Measurements from ENCODE around the gene STEEP1.
A peak's percentile ranks its signal among the peaks of the same experiment; 100 is the strongest.

STEEP1 gene

DNA sequence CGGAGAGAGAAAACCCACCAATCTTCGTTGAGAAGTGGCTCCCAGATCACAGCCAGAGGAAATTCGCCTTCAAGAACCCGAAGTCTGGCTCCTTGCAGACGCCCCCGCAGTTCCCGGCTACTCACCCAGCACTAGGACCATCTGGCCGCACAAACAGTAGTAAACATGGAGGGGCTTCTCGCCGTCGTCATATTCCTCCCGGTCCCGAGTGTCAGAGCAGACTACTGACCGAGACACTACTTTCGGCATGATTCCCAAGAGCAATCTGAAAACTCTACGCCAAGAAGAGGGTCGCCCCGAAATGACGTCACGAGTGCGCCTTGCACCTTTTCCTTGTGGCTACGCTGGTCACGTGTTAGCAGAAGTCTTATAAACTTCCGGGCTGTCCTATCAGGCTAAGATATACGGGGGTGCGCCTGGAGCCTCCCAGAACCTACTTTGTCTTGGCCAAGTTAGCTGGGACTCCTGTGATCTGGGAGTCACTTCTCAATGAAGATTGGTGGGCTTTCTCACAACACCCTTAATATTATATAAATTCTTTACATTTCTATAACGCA is at the start of gene STEEP1:
Gene STEEP1 (minus strand): TSS at position 303 of the 557 bp plus-strand sequence. CDS start 54 bp downstream, at position 249.
- ATAC-seq (replicated peaks; ENCODE audit: extremely low read depth, poor library complexity, severe bottlenecking) (peak; percentile 96), DNase-seq (ENCODE audit: low spot score in 2 of 2) (peak; percentile 65 to 80)
- H3K9me3 Mint-ChIP-seq: no peaks in the 10 kb centered on the region
- peak within 1 kb of the TSS; percentile 91 for H3K4me3 Mint-ChIP-seq
- peak within 1 kb of the TSS; percentile 84 for H3K27ac Mint-ChIP-seq (ENCODE audit: low read depth)
- peaks cover 13% of the 10 kb centered on the region for H3K36me3 Mint-ChIP-seq (ENCODE audit: insufficient read depth)
- H3K4me1 Mint-ChIP-seq: peaks cover 19% of the 10 kb centered on the region
- H3K27me3 Mint-ChIP-seq: no peaks in the 10 kb centered on the region

DNA sequence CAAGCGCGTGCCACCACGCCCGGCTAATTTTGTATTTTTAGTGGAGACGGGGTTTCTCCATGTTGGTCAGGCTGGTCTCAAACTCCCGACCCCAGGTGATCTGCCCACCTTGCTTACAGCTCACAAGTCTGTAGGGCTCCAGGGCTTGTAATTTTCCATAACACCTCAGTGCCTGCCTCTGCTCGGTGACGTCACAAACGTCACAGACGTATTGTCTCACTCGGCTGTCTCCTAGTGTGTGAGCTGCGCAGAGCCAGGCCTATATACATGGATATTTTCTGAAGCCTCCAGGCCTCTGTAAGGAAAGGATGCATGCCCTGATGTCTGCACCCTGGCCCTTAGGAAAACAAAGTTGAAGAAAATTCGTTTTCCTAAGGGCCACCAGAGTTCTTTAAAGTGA is 49.6 kb upstream of the STEEP1 start:
- H3K4me1 Mint-ChIP-seq: peaks cover 12% of the 10 kb centered on the region
- no peaks in the 10 kb centered on the region for H3K9me3 Mint-ChIP-seq
- no peaks in the 10 kb centered on the region for H3K27me3 Mint-ChIP-seq
- H3K36me3 Mint-ChIP-seq (ENCODE audit: insufficient read depth): peaks cover 7% of the 10 kb centered on the region
- no peak overlapping the region for H3K4me3 Mint-ChIP-seq
- H3K27ac Mint-ChIP-seq (ENCODE audit: low read depth): no peak overlapping the region
- ATAC-seq (replicated peaks; ENCODE audit: extremely low read depth, poor library complexity, severe bottlenecking) (no peak), DNase-seq (ENCODE audit: low spot score in 2 of 2) (no peak)

DNA sequence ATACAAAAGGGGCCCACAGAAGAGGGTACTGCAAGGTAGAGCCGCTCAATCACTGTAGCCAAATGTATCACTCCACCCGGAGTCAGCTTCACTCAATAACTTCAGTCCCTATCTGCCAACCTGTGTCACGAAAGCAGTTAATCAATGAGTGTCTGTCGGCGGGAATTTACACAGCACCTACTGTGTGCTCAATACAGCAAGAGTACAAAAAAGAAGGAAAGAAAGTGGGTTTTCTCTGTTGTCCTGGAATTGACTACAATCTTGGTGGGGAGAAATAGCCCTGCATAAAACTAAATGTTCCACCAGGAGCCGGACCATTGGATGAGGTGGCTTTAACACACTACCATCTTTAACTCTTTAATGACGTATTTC is 41.8 kb upstream of the STEEP1 start:
- no peaks in the 10 kb centered on the region for H3K9me3 Mint-ChIP-seq
- DNase-seq (ENCODE audit: low spot score in 2 of 2) (no peak), ATAC-seq (replicated peaks; ENCODE audit: extremely low read depth, poor library complexity, severe bottlenecking) (no peak)
- H3K4me3 Mint-ChIP-seq: peak overlapping the region; percentile 93
- peaks cover 14% of the 10 kb centered on the region for H3K36me3 Mint-ChIP-seq (ENCODE audit: insufficient read depth)
- peaks cover 21% of the 10 kb centered on the region for H3K4me1 Mint-ChIP-seq
- H3K27ac Mint-ChIP-seq (ENCODE audit: low read depth): peak overlapping the region; percentile 95
- no peaks in the 10 kb centered on the region for H3K27me3 Mint-ChIP-seq

DNA sequence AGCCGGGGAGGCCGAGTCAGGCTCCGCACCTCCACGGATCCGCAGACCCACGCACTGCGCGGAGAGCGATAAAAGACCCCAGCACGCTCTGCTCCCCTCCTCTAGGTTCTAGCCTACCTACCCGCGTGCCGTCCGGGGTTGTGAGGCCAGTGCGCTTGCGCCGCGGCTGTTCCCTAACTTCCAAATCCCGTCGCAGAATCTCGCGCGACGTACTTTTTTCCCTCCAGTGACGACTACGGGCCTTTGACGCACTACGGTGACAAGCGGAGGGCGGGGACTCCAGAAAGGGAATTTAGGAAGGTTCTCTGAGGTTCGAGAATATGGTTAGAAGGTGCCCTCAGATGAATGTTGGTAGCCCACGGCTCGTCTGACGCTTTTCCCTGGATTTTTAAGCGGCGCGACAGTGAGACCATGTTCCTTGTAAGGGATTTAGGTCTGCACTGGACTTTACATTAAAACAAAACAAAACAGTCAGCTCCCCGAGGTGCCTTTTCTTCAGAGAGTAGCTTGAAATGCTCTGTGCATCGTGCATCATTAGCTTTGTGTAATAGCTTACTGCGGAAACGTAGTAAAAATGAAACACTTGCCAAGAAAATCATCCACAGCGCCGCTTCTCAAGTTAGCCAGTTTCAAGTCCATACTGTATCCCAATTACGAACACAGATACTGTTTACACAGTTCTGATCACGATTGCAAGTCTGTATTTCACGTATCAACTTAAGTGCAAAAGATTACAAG is 41.2 kb upstream of the STEEP1 start, which contains the start of gene NKRF:
Gene NKRF (minus strand): TSS at position 145 of the 738 bp plus-strand sequence.
- Mint-ChIP-seq H3K4me1 (peaks cover 26% of the 10 kb centered on the region), H3K27me3 (no peaks in the 10 kb centered on the region)
- ATAC-seq (replicated peaks; ENCODE audit: extremely low read depth, poor library complexity, severe bottlenecking): peak; percentile 85

DNA sequence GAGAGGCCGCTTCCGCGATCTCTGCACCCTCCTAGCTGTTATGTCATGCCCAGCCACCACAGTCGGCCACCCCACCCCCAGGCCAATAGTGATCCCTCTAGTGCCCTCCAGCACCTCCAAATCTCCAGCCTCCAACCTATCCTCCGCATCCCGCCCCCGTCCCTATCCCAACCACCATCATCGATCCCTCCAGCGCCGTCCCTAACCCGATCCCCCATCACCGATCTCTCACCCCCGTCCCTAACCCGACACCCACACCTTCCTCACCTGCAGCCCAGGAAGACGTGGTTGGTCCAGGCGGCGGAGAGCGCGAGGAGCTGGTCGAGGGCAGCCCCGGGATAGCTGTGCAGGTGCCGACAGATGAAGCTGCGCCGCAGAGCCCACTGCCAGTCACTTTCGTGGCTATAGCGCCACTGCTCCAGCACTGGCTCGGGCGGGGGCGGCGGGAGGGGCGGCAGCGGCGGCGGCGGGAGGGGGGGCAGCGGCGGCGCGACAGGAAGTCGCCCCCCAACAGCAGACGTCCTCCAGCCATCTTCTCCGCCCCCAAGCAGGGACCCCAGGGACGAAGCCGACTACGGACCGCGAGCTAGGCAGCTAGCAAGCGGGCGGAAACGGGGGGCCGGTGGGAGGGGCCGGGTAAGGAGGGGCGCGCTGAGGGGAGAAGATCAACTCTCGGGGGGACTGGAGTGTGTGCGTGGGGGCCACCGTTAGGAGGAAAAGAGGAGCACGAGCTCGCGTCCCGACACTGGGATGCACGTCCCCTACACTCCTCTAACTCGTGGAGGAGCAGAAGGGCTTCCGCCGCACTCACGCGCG is 40.5 kb upstream of the STEEP1 start:
- Mint-ChIP-seq H3K9me3 (no peaks in the 10 kb centered on the region), H3K27me3 (no peaks in the 10 kb centered on the region), H3K36me3 (ENCODE audit: insufficient read depth) (peaks cover 17% of the 10 kb centered on the region), H3K4me1 (peaks cover 26% of the 10 kb centered on the region), H3K4me3 (peak overlapping the region; percentile 93), H3K27ac (ENCODE audit: low read depth) (peak overlapping the region; percentile 95)
- peak; percentile 62 for ATAC-seq (replicated peaks; ENCODE audit: extremely low read depth, poor library complexity, severe bottlenecking)
- DNase-seq (ENCODE audit: low spot score in 2 of 2): peak in 1 of 2 donors; percentile 19

More for the DNA sequence above, 41.2 kb upstream of the STEEP1 start, which contains the start of gene NKRF:
- Mint-ChIP-seq H3K27ac (ENCODE audit: low read depth) (peak within 1 kb of the TSS; percentile 95), H3K9me3 (no peaks in the 10 kb centered on the region), H3K36me3 (ENCODE audit: insufficient read depth) (peaks cover 14% of the 10 kb centered on the region), H3K4me3 (peak within 1 kb of the TSS; percentile 93)
- DNase-seq (ENCODE audit: low spot score in 2 of 2): peak; percentile 79 to 88

DNA sequence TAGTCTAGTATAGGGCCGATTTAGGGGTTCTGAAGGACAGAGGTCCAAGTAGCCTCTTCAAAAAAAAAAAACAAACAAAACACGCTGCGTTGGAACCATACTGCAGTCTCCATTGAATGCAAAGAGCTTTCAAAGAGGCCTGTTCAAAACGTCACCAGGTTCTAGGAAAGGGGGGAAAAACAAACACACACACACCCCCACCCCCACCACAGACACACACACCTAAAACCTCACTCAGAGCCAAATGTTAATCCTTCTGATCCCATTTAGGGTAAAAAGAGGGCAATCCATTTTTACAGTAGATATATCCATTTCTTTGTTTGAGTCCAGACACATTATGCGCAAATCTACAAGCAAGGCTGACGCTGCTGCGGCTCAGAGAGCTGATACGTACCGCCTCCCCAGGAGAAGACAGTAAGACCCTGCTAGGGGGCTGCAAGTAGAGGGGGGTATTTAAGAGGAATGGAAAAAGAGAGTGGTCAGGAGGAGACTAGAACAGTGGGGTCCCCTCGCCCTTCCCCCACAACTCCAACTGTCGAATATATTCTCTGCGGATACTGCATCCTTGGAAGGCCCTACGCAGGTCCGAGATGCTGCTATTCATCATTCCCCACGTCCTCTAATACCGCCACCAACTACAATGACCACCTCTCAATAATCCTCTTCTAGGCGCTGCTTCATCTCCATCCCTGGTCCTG is 39.7 kb upstream of the STEEP1 start:
- DNase-seq (ENCODE audit: low spot score in 2 of 2): no peak
- H3K4me3 Mint-ChIP-seq: peak overlapping the region; percentile 93

DNA sequence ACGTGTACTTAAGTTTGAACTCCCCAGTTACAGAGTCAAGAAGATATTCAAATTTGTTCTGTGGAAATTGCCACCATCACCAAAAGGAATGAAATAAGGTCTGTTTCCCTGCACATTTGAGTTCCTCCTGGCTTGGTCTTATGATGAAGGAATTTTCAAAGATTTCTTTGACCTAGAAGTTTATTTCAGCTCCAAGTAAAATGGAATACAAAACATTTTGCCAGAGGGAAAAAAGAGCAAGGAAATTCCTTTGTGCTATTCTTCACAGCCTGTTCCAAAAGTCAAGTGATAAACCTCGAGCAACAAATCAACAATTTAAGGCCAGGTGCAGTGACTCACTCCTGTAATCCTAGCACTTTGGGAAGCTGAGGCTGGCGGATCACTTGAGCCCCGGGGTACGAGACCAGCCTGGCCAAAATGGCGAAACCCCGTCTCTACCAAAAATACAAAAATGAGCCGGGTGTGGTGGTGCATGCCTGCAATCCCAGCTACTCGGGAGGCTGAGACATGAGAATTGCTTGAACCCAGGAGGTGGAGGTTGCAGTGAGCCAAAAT is 37.6 kb upstream of the STEEP1 start:
- peaks cover 20% of the 10 kb centered on the region for H3K4me1 Mint-ChIP-seq
- DNase-seq (ENCODE audit: low spot score in 2 of 2) (no peak), ATAC-seq (replicated peaks; ENCODE audit: extremely low read depth, poor library complexity, severe bottlenecking) (no peak)
- H3K27ac Mint-ChIP-seq (ENCODE audit: low read depth): no peak overlapping the region
- H3K9me3 Mint-ChIP-seq: no peaks in the 10 kb centered on the region
- peaks cover 25% of the 10 kb centered on the region for H3K36me3 Mint-ChIP-seq (ENCODE audit: insufficient read depth)
- no peak overlapping the region for H3K4me3 Mint-ChIP-seq
- no peaks in the 10 kb centered on the region for H3K27me3 Mint-ChIP-seq

More for the DNA sequence above, 39.7 kb upstream of the STEEP1 start:
- H3K4me1 Mint-ChIP-seq: peaks cover 21% of the 10 kb centered on the region
- H3K9me3 Mint-ChIP-seq: no peaks in the 10 kb centered on the region
- ATAC-seq (replicated peaks; ENCODE audit: extremely low read depth, poor library complexity, severe bottlenecking): no peak
- H3K36me3 Mint-ChIP-seq (ENCODE audit: insufficient read depth): peaks cover 22% of the 10 kb centered on the region
- H3K27me3 Mint-ChIP-seq: no peaks in the 10 kb centered on the region
- peak overlapping the region; percentile 95 for H3K27ac Mint-ChIP-seq (ENCODE audit: low read depth)

DNA sequence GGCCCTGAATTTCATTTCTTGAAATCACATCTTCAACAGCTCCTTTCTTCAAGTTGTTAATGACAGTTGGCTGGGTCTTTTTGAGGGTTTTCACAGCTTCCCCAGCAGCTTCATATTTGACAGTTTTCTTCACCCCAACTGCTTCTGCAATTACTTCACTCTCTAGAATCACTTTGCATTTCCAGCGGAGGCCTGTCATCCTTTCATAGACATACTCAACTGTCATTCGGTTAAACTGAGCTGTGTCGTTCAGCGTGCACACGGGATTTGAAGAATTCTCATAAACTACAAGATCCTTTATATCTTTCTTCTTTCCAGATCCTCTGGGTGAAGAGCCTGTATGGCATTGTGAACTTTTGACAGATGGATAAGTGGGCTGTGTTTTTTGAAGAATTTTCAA is 24.6 kb upstream of the STEEP1 start:
- no peak for ATAC-seq (replicated peaks; ENCODE audit: extremely low read depth, poor library complexity, severe bottlenecking)
- Mint-ChIP-seq H3K27me3 (no peaks in the 10 kb centered on the region), H3K4me1 (peaks cover 7% of the 10 kb centered on the region), H3K4me3 (no peak overlapping the region), H3K36me3 (ENCODE audit: insufficient read depth) (peaks cover 35% of the 10 kb centered on the region), H3K9me3 (no peaks in the 10 kb centered on the region), H3K27ac (ENCODE audit: low read depth) (peak overlapping the region; percentile 35)
- DNase-seq (ENCODE audit: low spot score in 2 of 2): no peak

DNA sequence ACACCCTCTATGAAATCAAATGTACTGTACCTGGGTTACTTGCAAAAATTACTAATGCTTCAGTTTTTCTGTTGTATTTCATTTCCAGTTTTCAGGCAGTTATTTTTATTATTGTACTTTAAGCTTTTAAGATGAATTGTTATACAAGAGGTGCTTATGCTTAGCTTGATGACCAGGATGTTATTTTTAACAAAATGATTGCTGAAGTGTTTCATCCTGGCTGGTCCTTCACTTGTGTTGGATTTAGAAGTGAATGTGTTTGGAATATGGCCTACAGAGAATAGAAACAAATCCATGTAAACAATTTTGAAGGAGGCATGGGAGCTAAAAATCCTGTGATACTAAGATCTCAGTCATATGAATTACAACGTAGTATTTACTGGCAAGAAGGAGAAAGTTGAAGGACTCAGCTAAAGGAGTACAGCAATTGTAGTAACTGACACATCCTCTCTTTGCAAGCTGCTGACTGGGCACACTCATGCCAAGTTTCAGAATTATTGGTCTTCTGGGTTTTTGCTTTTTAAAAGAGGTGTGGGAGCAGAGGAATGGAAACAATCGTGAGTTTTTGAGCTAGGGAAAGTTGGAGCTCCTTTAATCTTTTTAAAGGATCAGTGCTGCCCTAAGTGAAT is 18.3 kb upstream of the STEEP1 start:
- DNase-seq (ENCODE audit: low spot score in 2 of 2): no peak
- H3K9me3 Mint-ChIP-seq: no peaks in the 10 kb centered on the region
- H3K36me3 Mint-ChIP-seq (ENCODE audit: insufficient read depth): peaks cover 15% of the 10 kb centered on the region
- H3K27ac Mint-ChIP-seq (ENCODE audit: low read depth): peak overlapping the region; percentile 61
- ATAC-seq (replicated peaks; ENCODE audit: extremely low read depth, poor library complexity, severe bottlenecking): no peak
- H3K4me3 Mint-ChIP-seq: no peak overlapping the region
- H3K27me3 Mint-ChIP-seq: no peaks in the 10 kb centered on the region
- peaks cover 8% of the 10 kb centered on the region for H3K4me1 Mint-ChIP-seq

DNA sequence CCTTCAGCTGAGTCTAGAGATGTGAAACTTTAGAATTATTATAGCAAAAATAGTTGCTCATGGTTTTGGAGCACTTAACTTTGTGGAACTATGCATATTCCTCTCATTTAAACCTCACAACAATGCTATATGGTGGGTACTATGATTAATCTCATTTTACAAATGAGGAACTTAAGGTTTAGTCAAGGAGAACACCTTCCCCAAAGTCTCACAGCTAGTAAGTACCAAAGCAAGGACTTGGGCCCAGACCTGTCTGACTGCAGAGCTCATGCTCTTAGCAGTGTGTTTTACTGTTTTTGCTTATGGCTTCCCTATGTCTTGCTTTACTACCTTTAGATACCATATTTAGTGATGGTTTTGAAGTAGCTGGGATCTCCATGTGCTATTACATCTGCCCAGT is 14.2 kb upstream of the STEEP1 start:
- no peaks in the 10 kb centered on the region for H3K27me3 Mint-ChIP-seq
- peaks cover 8% of the 10 kb centered on the region for H3K4me1 Mint-ChIP-seq
- no peak overlapping the region for H3K4me3 Mint-ChIP-seq
- no peak for DNase-seq (ENCODE audit: low spot score in 2 of 2)
- H3K9me3 Mint-ChIP-seq: no peaks in the 10 kb centered on the region
- no peak for ATAC-seq (replicated peaks; ENCODE audit: extremely low read depth, poor library complexity, severe bottlenecking)
- H3K36me3 Mint-ChIP-seq (ENCODE audit: insufficient read depth): peaks cover 16% of the 10 kb centered on the region
- no peak overlapping the region for H3K27ac Mint-ChIP-seq (ENCODE audit: low read depth)

DNA sequence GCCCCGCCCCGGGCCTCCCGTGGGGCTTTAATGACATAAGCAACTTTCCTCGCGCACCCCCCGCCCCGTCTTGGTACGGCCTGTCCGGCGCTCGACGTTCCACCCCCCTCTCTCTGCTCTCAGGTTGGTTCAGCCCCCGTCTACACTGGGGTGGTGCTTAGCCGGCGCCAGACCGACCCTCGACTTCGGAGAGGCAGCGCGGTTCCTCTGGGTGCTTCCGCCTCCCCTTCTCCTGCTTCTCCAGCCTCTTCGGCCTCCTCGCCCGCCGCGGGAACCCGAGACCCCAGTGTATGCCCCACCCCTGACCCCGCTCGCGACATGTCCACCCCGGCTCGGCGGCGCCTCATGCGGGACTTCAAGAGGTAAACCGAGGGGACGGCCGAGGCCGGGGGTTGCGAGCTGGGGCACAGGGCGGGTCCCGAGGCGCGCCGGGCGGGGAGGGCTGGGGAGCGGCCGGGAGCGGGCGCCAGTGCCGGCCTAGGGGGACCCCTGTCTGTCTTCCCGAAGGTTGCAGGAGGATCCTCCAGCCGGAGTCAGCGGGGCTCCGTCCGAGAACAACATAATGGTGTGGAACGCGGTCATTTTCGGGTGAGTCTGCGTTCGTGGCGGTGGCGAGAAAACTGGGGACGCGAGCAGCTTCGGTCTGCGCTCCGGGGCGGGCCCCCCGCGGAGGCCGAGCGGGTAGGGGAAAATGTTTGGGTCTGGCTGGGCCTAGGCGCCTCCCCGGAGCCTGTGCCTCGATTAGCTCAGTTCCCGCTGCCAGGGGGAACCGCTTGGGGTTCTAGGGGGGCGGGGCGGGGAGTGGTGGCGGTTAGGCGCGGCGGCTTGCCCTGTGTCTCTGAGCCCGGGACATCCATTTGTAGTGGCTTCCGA is 9.4 kb upstream of the STEEP1 start, which contains the start of gene UBE2A:
Gene UBE2A (plus strand): TSS at position 170 of the 873 bp plus-strand sequence. CDS start 149 bp downstream, at position 319.
- Mint-ChIP-seq H3K27ac (ENCODE audit: low read depth) (peak within 1 kb of the TSS; percentile 80), H3K9me3 (no peaks in the 10 kb centered on the region), H3K27me3 (no peaks in the 10 kb centered on the region), H3K4me1 (no peaks in the 10 kb centered on the region), H3K36me3 (ENCODE audit: insufficient read depth) (peaks cover 12% of the 10 kb centered on the region), H3K4me3 (peak within 1 kb of the TSS; percentile 80)
- ATAC-seq (replicated peaks; ENCODE audit: extremely low read depth, poor library complexity, severe bottlenecking) (peak; percentile 92), DNase-seq (ENCODE audit: low spot score in 2 of 2) (peak; percentile 71 to 85)

Measured in central memory CD8-positive, alpha-beta T cell (primary cell).